Left ventricle myocardium inferior (tissue), 1 donor: ENCODE results near the gene DNAJB6. TPM values are rescaled to one million over a fixed set of nuclear protein-coding genes. Genes with fewer than 3 reads are reported as not detected.
"Not testable (repeated sequence)": the region's sequence is repeated elsewhere in the genome, so short reads cannot be mapped to it uniquely, and the experiment has no call there.

Experiments
- DNase-seq: peaks from one replicate; pipeline ENCODE4 v3.0.0-alpha.2; 2020
- H3K27ac ChIP-seq: fragments of 200-600 bp; replicated peaks from 2 replicates; pipeline ENCODE4 v1.8.0; 2021
- H3K27me3 ChIP-seq: fragments of 200-600 bp; 2 replicates; pipeline ENCODE4 v1.8.0; 2021; ENCODE audit warnings: low read depth
- H3K36me3 ChIP-seq: fragments of 200-600 bp; 2 replicates; pipeline ENCODE4 v1.8.0; 2021
- H3K4me1 ChIP-seq: fragments of 200-600 bp; 2 replicates; pipeline ENCODE4 v1.8.0; 2021
- H3K4me3 ChIP-seq: fragments of 200-600 bp; 2 replicates; pipeline ENCODE4 v1.8.0; 2021; ENCODE audit warnings: mild to moderate bottlenecking, moderate library complexity
- H3K9me3 ChIP-seq: fragments of 200-600 bp; replicated peaks from 2 replicates; pipeline ENCODE4 v1.8.0; 2021
- intact Hi-C: fragments of 100-400 bp; cut with micrococcal nuclease; formaldehyde crosslinking; loops from one replicate; pipeline ENCODE4 v1.11.0; 2022
- total RNA-seq: library from RNA; stranded (reverse); fragmentation: NEBNext Ultra II Directional; extraction: Animal tissue kit (Norgen Biotek cat#: 25700); gene quantifications from one replicate; pipeline ENCODE4 v1.2.1, GENCODE V29; 2021
- TF ChIP-seq, protein P1 (sequence below): fragments of 200-600 bp; IDR thresholded peaks from 2 replicates; pipeline ENCODE4 v1.8.0; 2021; ENCODE audit warnings: antibody characterized with exemption, mild to moderate bottlenecking, borderline replicate concordance
- donor health status: DM: no; HTN: yes; CAD: no; lungs with severe emphysema.

Gene DNAJB6
- total RNA-seq, 1 donor from 2014 or later, result 211 TPM

GRCh38 chr7:157444843-157445135 is 108.0 kb downstream of the DNAJB6 start:
- no peaks in the 10 kb centered on the region for H3K4me1 ChIP-seq
- H3K36me3 ChIP-seq, result no peaks in the 10 kb centered on the region
- H3K9me3 ChIP-seq, result peaks cover 3% of the 10 kb centered on the region
- intact Hi-C loops, result no loop called here
- TF ChIP-seq, protein P1, sequence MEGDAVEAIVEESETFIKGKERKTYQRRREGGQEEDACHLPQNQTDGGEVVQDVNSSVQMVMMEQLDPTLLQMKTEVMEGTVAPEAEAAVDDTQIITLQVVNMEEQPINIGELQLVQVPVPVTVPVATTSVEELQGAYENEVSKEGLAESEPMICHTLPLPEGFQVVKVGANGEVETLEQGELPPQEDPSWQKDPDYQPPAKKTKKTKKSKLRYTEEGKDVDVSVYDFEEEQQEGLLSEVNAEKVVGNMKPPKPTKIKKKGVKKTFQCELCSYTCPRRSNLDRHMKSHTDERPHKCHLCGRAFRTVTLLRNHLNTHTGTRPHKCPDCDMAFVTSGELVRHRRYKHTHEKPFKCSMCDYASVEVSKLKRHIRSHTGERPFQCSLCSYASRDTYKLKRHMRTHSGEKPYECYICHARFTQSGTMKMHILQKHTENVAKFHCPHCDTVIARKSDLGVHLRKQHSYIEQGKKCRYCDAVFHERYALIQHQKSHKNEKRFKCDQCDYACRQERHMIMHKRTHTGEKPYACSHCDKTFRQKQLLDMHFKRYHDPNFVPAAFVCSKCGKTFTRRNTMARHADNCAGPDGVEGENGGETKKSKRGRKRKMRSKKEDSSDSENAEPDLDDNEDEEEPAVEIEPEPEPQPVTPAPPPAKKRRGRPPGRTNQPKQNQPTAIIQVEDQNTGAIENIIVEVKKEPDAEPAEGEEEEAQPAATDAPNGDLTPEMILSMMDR, result no peak
- no peak overlapping the region for H3K4me3 ChIP-seq
- H3K27ac ChIP-seq, result no peak overlapping the region
- no peak for DNase-seq
- H3K27me3 ChIP-seq, result peaks cover 17% of the 10 kb centered on the region

DNA sequence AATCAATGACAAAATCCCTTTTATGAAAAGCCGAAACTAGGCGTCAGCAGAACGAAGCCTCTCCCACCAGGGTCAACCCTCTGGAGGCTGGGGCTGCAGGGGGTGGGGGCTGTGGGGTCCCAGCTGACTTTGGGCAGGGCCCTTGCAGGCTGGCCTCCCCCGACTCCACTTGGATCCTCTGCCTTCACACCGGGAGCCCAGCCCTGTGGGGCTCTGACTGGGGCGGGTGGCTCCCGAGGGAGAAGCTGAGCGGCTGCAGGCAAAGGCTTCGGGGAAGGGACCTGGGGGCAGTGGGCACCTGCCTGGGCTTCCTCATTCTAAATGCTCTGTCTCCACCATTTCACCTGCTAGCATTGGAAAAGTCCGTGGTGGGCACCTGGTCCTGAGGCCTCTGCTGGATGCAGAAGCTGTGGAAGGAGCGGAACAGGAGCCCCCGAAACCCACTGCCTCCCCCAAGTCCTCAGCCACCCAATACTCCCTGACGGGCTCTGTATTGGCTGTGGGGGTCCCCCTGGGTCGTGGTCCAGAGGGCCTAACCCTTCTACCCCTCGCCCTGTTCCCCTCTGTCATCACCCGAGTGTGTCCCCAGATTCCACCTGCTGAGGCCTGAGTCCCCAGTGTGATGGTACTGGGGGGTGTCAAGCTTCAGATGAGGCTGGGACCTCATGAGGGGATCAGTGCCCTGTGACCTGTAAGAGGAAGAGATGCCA is 108.6 kb downstream of the DNAJB6 start:
- TF ChIP-seq, protein P1, result no peak
- no peak overlapping the region for H3K27ac ChIP-seq
- H3K4me3 ChIP-seq, result no peak overlapping the region
- intact Hi-C loops, result no loop called here
- no peaks in the 10 kb centered on the region for H3K36me3 ChIP-seq
- H3K4me1 ChIP-seq, result no peaks in the 10 kb centered on the region
- peaks cover 6% of the 10 kb centered on the region for H3K9me3 ChIP-seq
- H3K27me3 ChIP-seq, result peaks cover 17% of the 10 kb centered on the region
- DNase-seq, result no peak

GRCh38 chr7:157445956-157446295 is 109.1 kb downstream of the DNAJB6 start:
- no peaks in the 10 kb centered on the region for H3K36me3 ChIP-seq
- no peak for DNase-seq
- intact Hi-C loops, result no loop called here
- no peak overlapping the region for H3K27ac ChIP-seq
- peaks cover 17% of the 10 kb centered on the region for H3K27me3 ChIP-seq
- H3K4me3 ChIP-seq, result no peak overlapping the region
- TF ChIP-seq, protein P1, result no peak
- peaks cover 6% of the 10 kb centered on the region for H3K9me3 ChIP-seq
- H3K4me1 ChIP-seq, result no peaks in the 10 kb centered on the region

DNA sequence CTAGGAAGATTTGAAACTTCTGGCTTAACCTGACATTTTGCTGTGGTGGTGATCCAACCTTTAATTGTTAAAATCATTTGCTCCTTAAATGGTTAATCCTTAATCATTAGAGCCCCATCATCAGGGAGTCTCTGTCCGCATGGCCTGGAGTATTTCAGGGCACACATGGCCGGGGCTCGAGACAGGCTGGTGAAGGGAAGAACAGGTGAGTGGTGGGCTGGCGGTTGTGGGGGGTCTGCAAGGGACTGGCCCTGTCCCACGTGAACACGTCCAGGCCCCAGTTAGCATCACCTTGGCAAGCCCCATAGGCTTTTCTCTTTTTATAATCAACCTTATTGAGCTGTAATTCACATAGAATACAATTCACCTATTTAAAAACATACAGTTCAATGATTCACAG is 109.5 kb downstream of the DNAJB6 start:
- H3K36me3 ChIP-seq, result no peaks in the 10 kb centered on the region
- H3K4me1 ChIP-seq, result no peaks in the 10 kb centered on the region
- peaks cover 17% of the 10 kb centered on the region for H3K27me3 ChIP-seq
- TF ChIP-seq, protein P1, result no peak
- H3K9me3 ChIP-seq, result peaks cover 6% of the 10 kb centered on the region
- no peak overlapping the region for H3K4me3 ChIP-seq
- DNase-seq, result no peak
- H3K27ac ChIP-seq, result no peak overlapping the region
- intact Hi-C loops, result no loop called here

- peaks cover 33% of the 10 kb centered on the region for H3K27me3 ChIP-seq
- H3K4me3 ChIP-seq, H3K4me1 ChIP-seq, intact Hi-C loops, H3K36me3 ChIP-seq, H3K27ac ChIP-seq: not testable (repeated sequence)
- peak; percentile 8 for DNase-seq
- peaks cover 33% of the 10 kb centered on the region for H3K9me3 ChIP-seq
These were observed 117.2 kb downstream of the DNAJB6 start for GRCh38 chr7:157454003-157454402.

- no peak for DNase-seq
- intact Hi-C loops, result no loop called here
- Histone ChIP-seq H3K4me1 (no peaks in the 10 kb centered on the region), H3K27ac (no peak overlapping the region), H3K4me3 (no peak overlapping the region), H3K27me3 (peaks cover 59% of the 10 kb centered on the region), H3K36me3 (no peaks in the 10 kb centered on the region), H3K9me3 (peaks cover 28% of the 10 kb centered on the region)
- TF ChIP-seq, protein P1, result no peak
These were observed 120.8 kb downstream of the DNAJB6 start for GRCh38 chr7:157457355-157458253.
